PC-3 (cell line): ENCODE data around the gene TAF12.

Experiments
- CTCF ChIP-seq: fragments of 300-600 bp; sonication (generic); conservative IDR thresholded peaks from 2 replicates; pipeline ENCODE4 v1.5.1; 2017; ENCODE audit warnings: antibody characterized with exemption, low read depth, mild to moderate bottlenecking, low read length
- EZH2 ChIP-seq: fragments of 300-600 bp; sonication (generic); IDR thresholded peaks from one replicate; pipeline ENCODE4 v1.6.1; 2017; ENCODE audit warnings: antibody characterized with exemption, mild to moderate bottlenecking, low read length; ENCODE audit not compliant: unreplicated experiment
- EZH2phosphoT487 ChIP-seq: fragments of 300-600 bp; sonication (generic); IDR thresholded peaks from 2 replicates; pipeline ENCODE4 v1.6.1; 2018; ENCODE audit warnings: mild to moderate bottlenecking, antibody characterized with exemption, low read length, borderline replicate concordance

GRCh38 chr1:28632560-28632959 is 10.3 kb downstream of the TAF12 start:
- no peak for TF ChIP-seq CTCF
- no peak for TF ChIP-seq EZH2
- no peak for TF ChIP-seq EZH2phosphoT487
